GM12891 (cell line): ENCODE measurements around the gene BRSK2.

Source experiments
- DNase-seq: peaks from one replicate; pipeline ENCODE4 v3.0.0; 2011; ENCODE audit warnings: low spot score; ENCODE audit not compliant: insufficient read length
- FAIRE-seq: peaks from 2 replicates; lab custom pipeline; 2011; peaks lifted over from hg19 to GRCh38; lab: Jason Lieb, UNC
- PAX5 ChIP-seq: IDR thresholded peaks from 2 replicates; pipeline ENCODE4 v1.6.1; 2011; ENCODE audit warnings: low read length, moderate library complexity, mild to moderate bottlenecking; ENCODE audit not compliant: insufficient read depth, severe bottlenecking
- POLR2A ChIP-seq: IDR thresholded peaks from 2 replicates; pipeline ENCODE4 v1.6.1; 2011; ENCODE audit warnings: low read depth, low read length, control low read depth
- POLR2AphosphoS5 ChIP-seq: IDR thresholded peaks from 2 replicates; pipeline ENCODE4 v1.6.1; 2011; ENCODE audit warnings: low read depth, low read length, control low read depth
- POU2F2 ChIP-seq: IDR thresholded peaks from 2 replicates; pipeline ENCODE4 v1.6.1; 2011; ENCODE audit warnings: low read depth, mild to moderate bottlenecking, control low read depth, low read length, moderate library complexity
- SPI1 ChIP-seq: IDR thresholded peaks from 2 replicates; pipeline ENCODE4 v1.6.1; 2011; ENCODE audit warnings: low read depth, low read length, control low read depth
- TAF1 ChIP-seq: IDR thresholded peaks from 2 replicates; pipeline ENCODE4 v1.6.1; 2011; ENCODE audit warnings: low read depth, low read length, control low read depth

BRSK2 gene

GRCh38 chr11:1389103-1389931 is 417 bp upstream of the BRSK2 start:
- DNase-seq, result peak; percentile 95
- TF ChIP-seq POU2F2 (no peak), POLR2A (no peak), POLR2AphosphoS5 (no peak), SPI1 (no peak), TAF1 (no peak), PAX5 (no peak)
- FAIRE-seq, result peak; percentile 99

GRCh38 chr11:1390569-1391164 is 933 bp downstream of the BRSK2 start:
- no peak for DNase-seq
- no peak for TF ChIP-seq TAF1
- TF ChIP-seq POLR2A, result no peak
- no peak for TF ChIP-seq SPI1
- TF ChIP-seq POU2F2, result no peak
- TF ChIP-seq PAX5, result no peak
- no peak for TF ChIP-seq POLR2AphosphoS5
- no peak for FAIRE-seq

GRCh38 chr11:1391165-1392075 is 1.7 kb downstream of the BRSK2 start:
- no peak for DNase-seq
- no peak for FAIRE-seq
- no peak for TF ChIP-seq SPI1
- TF ChIP-seq POLR2A, result no peak

- TF ChIP-seq TAF1 (no peak), POU2F2 (no peak), SPI1 (no peak), PAX5 (no peak), POLR2AphosphoS5 (no peak), POLR2A (no peak)
- DNase-seq, result no peak
- FAIRE-seq, result no peak
These were observed 2.4 kb downstream of the BRSK2 start for GRCh38 chr11:1392111-1392510.

GRCh38 chr11:1392561-1392960 is 2.8 kb downstream of the BRSK2 start:
- DNase-seq (no peak), FAIRE-seq (no peak)
- no peak for TF ChIP-seq PAX5
- TF ChIP-seq POLR2AphosphoS5, result no peak
- no peak for TF ChIP-seq SPI1
- TF ChIP-seq TAF1, result no peak
- no peak for TF ChIP-seq POU2F2
- TF ChIP-seq POLR2A, result no peak

- FAIRE-seq (no peak), DNase-seq (no peak)
- no peak for TF ChIP-seq SPI1
- TF ChIP-seq POU2F2, result no peak
- TF ChIP-seq POLR2A, result no peak
- no peak for TF ChIP-seq TAF1
- no peak for TF ChIP-seq PAX5
- no peak for TF ChIP-seq POLR2AphosphoS5
These were observed 3.4 kb downstream of the BRSK2 start for GRCh38 chr11:1393038-1393710.

- DNase-seq, result no peak
- TF ChIP-seq SPI1 (no peak), TAF1 (no peak), PAX5 (no peak), POLR2A (no peak), POLR2AphosphoS5 (no peak), POU2F2 (no peak)
- no peak for FAIRE-seq
These were observed 5.4 kb downstream of the BRSK2 start for GRCh38 chr11:1394936-1395772.

- no peak for TF ChIP-seq TAF1
- TF ChIP-seq PAX5, result no peak
- no peak for TF ChIP-seq POU2F2
- TF ChIP-seq POLR2AphosphoS5, result no peak
- TF ChIP-seq SPI1, result no peak
- no peak for TF ChIP-seq POLR2A
- DNase-seq (no peak), FAIRE-seq (no peak)
These were observed 6.1 kb downstream of the BRSK2 start for GRCh38 chr11:1395773-1396374.
